ENCODE results near the gene MYOT.

MYOT gene

GRCh38 chr5:137887831-137888230, 20.2 kb downstream of the MYOT start:
- TF ChIP-seq CTCF (IDR thresholded peaks at IDR 0.05; ENCODE audit: insufficient read depth, low read depth, low read length, missing control alignments), result no peak
- no peak overlapping the region for H3K4me3 ChIP-seq (ENCODE audit: low read length)
- no peak for DNase-seq (ENCODE audit: low read depth)

GRCh38 chr5:137888466-137888862, 20.8 kb downstream of the MYOT start:
- peak overlapping the region; percentile 77 for H3K4me3 ChIP-seq (ENCODE audit: low read length)
- TF ChIP-seq CTCF (IDR thresholded peaks at IDR 0.05; ENCODE audit: insufficient read depth, low read depth, low read length, missing control alignments), result no peak
- no peak for DNase-seq (ENCODE audit: low read depth)

GRCh38 chr5:137888863-137889759, 21.5 kb downstream of the MYOT start, which contains the start of gene PKD2L2:
PKD2L2 (plus strand) TSS chr5:137889457; CDS start chr5:137889492, 35 bp downstream.
- TF ChIP-seq CTCF (IDR thresholded peaks at IDR 0.05; ENCODE audit: insufficient read depth, low read depth, low read length, missing control alignments), result no peak
- H3K4me3 ChIP-seq (ENCODE audit: low read length), result peak within 1 kb of the TSS; percentile 77
- peak; percentile 91 for DNase-seq (ENCODE audit: low read depth)

- no peak for DNase-seq (ENCODE audit: low read depth)
These were observed 23.2 kb downstream of the MYOT start for GRCh38 chr5:137890845-137891244.

GRCh38 chr5:137891849-137892248, 24.2 kb downstream of the MYOT start:
- no peak overlapping the region for H3K4me3 ChIP-seq (ENCODE audit: low read length)
- TF ChIP-seq CTCF (IDR thresholded peaks at IDR 0.05; ENCODE audit: insufficient read depth, low read depth, low read length, missing control alignments), result peak; percentile 7
- DNase-seq (ENCODE audit: low read depth), result no peak

More at GRCh38 chr5:137890845-137891244, 23.2 kb downstream of the MYOT start:
- TF ChIP-seq CTCF (IDR thresholded peaks at IDR 0.05; ENCODE audit: insufficient read depth, low read depth, low read length, missing control alignments), result no peak
- H3K4me3 ChIP-seq (ENCODE audit: low read length), result no peak overlapping the region

- no peak for DNase-seq (ENCODE audit: low read depth)
- no peak for TF ChIP-seq CTCF (IDR thresholded peaks at IDR 0.05; ENCODE audit: insufficient read depth, low read depth, low read length, missing control alignments)
These were observed 26.9 kb downstream of the MYOT start for GRCh38 chr5:137894586-137894985.

More at GRCh38 chr5:137894586-137894985, 26.9 kb downstream of the MYOT start:
- no peak overlapping the region for H3K4me3 ChIP-seq (ENCODE audit: low read length)
